ENCODE data around the gene FAM107B. TPM values are rescaled to one million over a fixed set of nuclear protein-coding genes. Genes with fewer than 3 reads are reported as not detected.

The FAM107B gene
- total and polyA plus RNA-seq, 2 of the 4 experiments (the other 2 are of a cell fraction) = 26.4 to 27.1 TPM

GRCh38 chr10:14758994-14759664 lies 15.6 kb downstream of the FAM107B start:
- intact Hi-C loops (cut with micrococcal nuclease) (no loop called here), in situ Hi-C loops (cut with MboI; ENCODE audit: low sequenced_read_pairs) (no loop called here), dilution Hi-C loops (cut with HindIII; ENCODE audit: low sequenced_read_pairs, unreplicated experiment) (no loop called here)
- Histone ChIP-seq H3K14ac (replicated peaks; ENCODE audit: low read depth, low read length) (no peak overlapping the region), H3K9me1 (ENCODE audit: insufficient read depth, low read length) (no peaks in the 10 kb centered on the region), H2AK9ac (replicated peaks; ENCODE audit: low read depth, low read length, poor library complexity) (no peak overlapping the region), H3K27ac (ENCODE audit: insufficient read depth, low read length) (no peak overlapping the region), H3K27me3 (ENCODE audit: control insufficient read depth, insufficient read depth, low read length) (peaks cover under 1% of the 10 kb centered on the region; the same call in 1 of the 2 replicates), H3K23ac (ENCODE audit: low read depth, low read length) (no peak overlapping the region), H4K5ac (ENCODE audit: low read depth, low read length) (no peak overlapping the region), H3K79me1 (ENCODE audit: low read depth in 1 of 2, low read length in 2 of 2) (no peaks in the 10 kb centered on the region), H3K4me1 (ENCODE audit: control insufficient read depth, insufficient read depth, low read length) (no peaks in the 10 kb centered on the region), H3K18ac (ENCODE audit: low read depth, low read length) (no peak overlapping the region), H4K91ac (ENCODE audit: insufficient read depth, low read depth, low read length) (no peak overlapping the region), H4K20me1 (ENCODE audit: insufficient read depth, low read length) (no peaks in the 10 kb centered on the region), H3K56ac (ENCODE audit: extremely low read depth, insufficient read depth, low read length) (no peak overlapping the region), H3K4ac (ENCODE audit: low read depth, low read length) (no peak overlapping the region), H2AFZ (replicated peaks; ENCODE audit: low read length, poor library complexity) (no peak overlapping the region), H2AK5ac (ENCODE audit: low read depth, low read length) (no peak overlapping the region), H4K8ac (ENCODE audit: low read depth in 2 of 2, low read length in 2 of 2) (no peak overlapping the region), H3K4me3 (ENCODE audit: insufficient read depth, low read depth, low read length) (no peak overlapping the region), H2BK20ac (ENCODE audit: low read depth, low read length) (no peak overlapping the region), H3K9ac (ENCODE audit: low read depth, low read length) (no peak overlapping the region), H3K36me3 (ENCODE audit: control insufficient read depth, insufficient read depth, low read length) (no peaks in the 10 kb centered on the region), H2BK120ac (ENCODE audit: low read depth, low read length) (no peak overlapping the region), H3K4me2 (ENCODE audit: low read depth, low read length) (no peak overlapping the region), H3K9me3 (ENCODE audit: control insufficient read depth, insufficient read depth, low read length) (peaks cover 3% of the 10 kb centered on the region), H2BK5ac (ENCODE audit: low read depth, low read length, poor library complexity, severe bottlenecking) (no peak overlapping the region), H2BK15ac (ENCODE audit: low read depth, low read length) (no peak overlapping the region)
- TF ChIP-seq CEBPB (IDR thresholded peaks at IDR 0.05; ENCODE audit: low read depth, low read length) = no peak
- no peak for TF ChIP-seq MAZ (IDR thresholded peaks at IDR 0.05; ENCODE audit: borderline replicate concordance, low read depth, low read length)
- TF ChIP-seq MAFK (IDR thresholded peaks at IDR 0.05; ENCODE audit: low read depth, low read length) = no peak
- no peak for TF ChIP-seq CTCF (conservative IDR thresholded peaks at IDR 0.05; ENCODE audit: low read depth, low read length)
- TF ChIP-seq BHLHE40 (IDR thresholded peaks at IDR 0.05; ENCODE audit: low read depth, low read length) = no peak
- TF ChIP-seq RAD21 (IDR thresholded peaks at IDR 0.05; ENCODE audit: low read length) = no peak
- no peak for ATAC-seq (ENCODE audit: low read depth)
- WGBS, 2 experiments (ENCODE audit: extremely low coverage in 2 of 2, insufficient read length in 1 of 2) = no CpG with 5 or more reads among the region's 8 CpGs
- DNase-seq = no peak
- CTCF ChIA-PET = no interaction called here
- BruUV-seq (replicated peaks) = no TSS peak
- POLR2A ChIA-PET (ENCODE audit: unreplicated experiment) = no interaction called here

All from IMR-90 (cell line).